Loucy (cell line): Measurements from ENCODE around the gene VIPR2.
"Not testable (repeated sequence)": the region's sequence is repeated elsewhere in the genome, so short reads cannot be mapped to it uniquely, and the experiment has no call there.

Source experiments
- H2AFZ ChIP-seq: fragments of 200-600 bp; sonication (generic); 2 replicates; pipeline ENCODE4 v1.6.0; 2016; ENCODE audit warnings: antibody characterized with exemption, mild to moderate bottlenecking, low read length, moderate library complexity
- H3F3A ChIP-seq: fragments of 200-600 bp; 2 replicates; pipeline ENCODE4 v1.6.0; 2016; ENCODE audit warnings: antibody characterized with exemption, low read depth, mild to moderate bottlenecking
- H3K27me3 ChIP-seq: fragments of 200-600 bp; sonication (generic); 2 replicates; pipeline ENCODE4 v1.6.1; 2014; ENCODE audit warnings: low read length, mild to moderate bottlenecking; ENCODE audit not compliant: insufficient read depth, poor library complexity, severe bottlenecking
- H3K36me3 ChIP-seq: fragments of 200-600 bp; sonication (generic); 2 replicates; pipeline ENCODE4 v1.6.1; 2016; ENCODE audit warnings: low read length; ENCODE audit not compliant: insufficient read depth
- H3K4me1 ChIP-seq: fragments of 200-600 bp; sonication (generic); 2 replicates; pipeline ENCODE4 v1.5.1; 2014; ENCODE audit warnings: low read length, mild to moderate bottlenecking; ENCODE audit not compliant: insufficient read depth, poor library complexity, severe bottlenecking
- H3K4me2 ChIP-seq: fragments of 200-600 bp; sonication (generic); 2 replicates; pipeline ENCODE4 v1.6.0; 2014; ENCODE audit warnings: antibody characterized with exemption, low read length, low read depth, mild to moderate bottlenecking; ENCODE audit not compliant: poor library complexity, severe bottlenecking
- H3K4me3 ChIP-seq: fragments of 200-600 bp; sonication (generic); 2 replicates; pipeline ENCODE4 v1.5.1; 2014; ENCODE audit warnings: low read length, mild to moderate bottlenecking, mixed read lengths; ENCODE audit not compliant: poor library complexity, severe bottlenecking
- H3K79me2 ChIP-seq: fragments of 200-600 bp; sonication (generic); 2 replicates; pipeline ENCODE4 v1.6.1; 2014; ENCODE audit warnings: low read length; ENCODE audit not compliant: insufficient read depth
- H3K9ac ChIP-seq: fragments of 200-600 bp; sonication (generic); 2 replicates; pipeline ENCODE4 v1.6.0; 2014; ENCODE audit warnings: mild to moderate bottlenecking, low read depth, low read length, moderate library complexity; ENCODE audit not compliant: poor library complexity, severe bottlenecking
- H3K9me2 ChIP-seq: fragments of 200-600 bp; sonication (generic); replicated peaks from 2 replicates; pipeline ENCODE4 v1.6.1; 2016; ENCODE audit warnings: low read depth, low read length, mixed read lengths
- H3K9me3 ChIP-seq: fragments of 200-600 bp; sonication (generic); 2 replicates; pipeline ENCODE4 v1.6.1; 2014; ENCODE audit warnings: mild to moderate bottlenecking, antibody characterized with exemption, low read length, low read depth; ENCODE audit not compliant: insufficient read depth
- H4K20me1 ChIP-seq: fragments of 200-600 bp; sonication (generic); 2 replicates; pipeline ENCODE4 v1.6.0; 2014; ENCODE audit warnings: antibody characterized with exemption, low read length, mild to moderate bottlenecking; ENCODE audit not compliant: insufficient read depth, poor library complexity, severe bottlenecking
- EZH2phosphoT487 ChIP-seq: fragments of 200-600 bp; IDR thresholded peaks from 2 replicates; pipeline ENCODE4 v1.6.1; 2018; ENCODE audit warnings: antibody characterized with exemption, mild to moderate bottlenecking, moderate library complexity, borderline replicate concordance
- TF ChIP-seq, protein P1 (sequence below): fragments of 200-600 bp; sonication (generic); conservative IDR thresholded peaks from 2 replicates; pipeline ENCODE4 v1.5.1; 2014; ENCODE audit warnings: mild to moderate bottlenecking, antibody characterized with exemption, low read length

Gene VIPR2

DNA sequence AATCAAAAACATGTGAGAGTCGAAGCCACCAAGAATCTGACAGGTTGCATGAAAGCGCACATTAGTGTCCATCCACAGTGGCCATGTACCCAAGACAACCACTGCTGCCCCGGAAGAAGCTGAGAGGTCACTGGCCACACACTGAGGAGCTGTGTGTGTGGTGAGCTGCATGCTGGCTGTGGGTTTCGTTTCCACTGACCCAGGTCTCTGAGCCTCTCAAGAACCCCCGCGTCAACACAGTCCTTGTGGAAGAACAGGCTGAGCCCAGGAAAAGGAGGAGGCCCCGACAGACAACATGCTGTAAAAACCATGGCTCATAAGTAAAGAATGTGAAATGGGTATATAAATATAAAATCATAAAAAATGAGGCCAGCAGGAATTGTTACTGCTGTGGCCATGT is 8.2 kb downstream of the VIPR2 start:
- Histone ChIP-seq H3K9me2 (no peaks in the 10 kb centered on the region), H3K4me3 (no peak overlapping the region), H3K9me3 (peaks cover 8% of the 10 kb centered on the region; the same call in 1 of the 2 replicates), H3K79me2 (no peaks in the 10 kb centered on the region), H3K9ac (no peak overlapping the region), H3K4me1 (no peaks in the 10 kb centered on the region), H3K27me3 (no peaks in the 10 kb centered on the region), H3K36me3 (no peaks in the 10 kb centered on the region), H3F3A (no peaks in the 10 kb centered on the region), H2AFZ (no peak overlapping the region), H4K20me1 (no peaks in the 10 kb centered on the region), H3K4me2 (no peak overlapping the region)
- TF ChIP-seq, protein P1, sequence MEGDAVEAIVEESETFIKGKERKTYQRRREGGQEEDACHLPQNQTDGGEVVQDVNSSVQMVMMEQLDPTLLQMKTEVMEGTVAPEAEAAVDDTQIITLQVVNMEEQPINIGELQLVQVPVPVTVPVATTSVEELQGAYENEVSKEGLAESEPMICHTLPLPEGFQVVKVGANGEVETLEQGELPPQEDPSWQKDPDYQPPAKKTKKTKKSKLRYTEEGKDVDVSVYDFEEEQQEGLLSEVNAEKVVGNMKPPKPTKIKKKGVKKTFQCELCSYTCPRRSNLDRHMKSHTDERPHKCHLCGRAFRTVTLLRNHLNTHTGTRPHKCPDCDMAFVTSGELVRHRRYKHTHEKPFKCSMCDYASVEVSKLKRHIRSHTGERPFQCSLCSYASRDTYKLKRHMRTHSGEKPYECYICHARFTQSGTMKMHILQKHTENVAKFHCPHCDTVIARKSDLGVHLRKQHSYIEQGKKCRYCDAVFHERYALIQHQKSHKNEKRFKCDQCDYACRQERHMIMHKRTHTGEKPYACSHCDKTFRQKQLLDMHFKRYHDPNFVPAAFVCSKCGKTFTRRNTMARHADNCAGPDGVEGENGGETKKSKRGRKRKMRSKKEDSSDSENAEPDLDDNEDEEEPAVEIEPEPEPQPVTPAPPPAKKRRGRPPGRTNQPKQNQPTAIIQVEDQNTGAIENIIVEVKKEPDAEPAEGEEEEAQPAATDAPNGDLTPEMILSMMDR: no peak
- TF ChIP-seq EZH2phosphoT487: no peak

DNA sequence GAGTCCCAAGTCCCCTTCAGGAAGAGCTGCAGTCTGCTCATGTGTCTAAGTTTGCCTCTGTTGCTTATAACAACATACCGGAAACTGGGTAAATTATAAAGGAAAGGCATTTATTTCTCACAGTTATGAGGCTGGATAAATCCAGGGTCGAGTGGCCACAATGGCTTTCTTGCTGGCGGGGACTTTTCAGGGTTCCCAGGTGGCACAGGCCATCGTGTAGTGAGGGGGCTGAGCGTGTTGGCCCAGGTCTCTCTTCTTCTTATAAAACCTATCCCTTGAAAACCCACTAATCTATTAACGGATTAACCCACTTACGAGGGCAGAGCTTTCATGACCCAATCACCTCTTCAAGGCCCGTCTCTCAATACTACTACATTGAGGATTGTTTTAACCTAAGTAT is 8.7 kb downstream of the VIPR2 start:
- no peak overlapping the region for H3K9ac ChIP-seq
- no peaks in the 10 kb centered on the region for H3K27me3 ChIP-seq
- no peak overlapping the region for H3K4me3 ChIP-seq
- peaks cover 8% of the 10 kb centered on the region; the same call in 1 of the 2 replicates for H3K9me3 ChIP-seq
- H3F3A ChIP-seq: no peaks in the 10 kb centered on the region
- H3K4me2 ChIP-seq: no peak overlapping the region
- TF ChIP-seq EZH2phosphoT487: no peak
- TF ChIP-seq, protein P1: no peak
- H2AFZ ChIP-seq: no peak overlapping the region
- H3K4me1 ChIP-seq: no peaks in the 10 kb centered on the region
- H3K9me2 ChIP-seq: no peaks in the 10 kb centered on the region
- no peaks in the 10 kb centered on the region for H3K79me2 ChIP-seq
- no peaks in the 10 kb centered on the region for H4K20me1 ChIP-seq
- H3K36me3 ChIP-seq: no peaks in the 10 kb centered on the region

DNA sequence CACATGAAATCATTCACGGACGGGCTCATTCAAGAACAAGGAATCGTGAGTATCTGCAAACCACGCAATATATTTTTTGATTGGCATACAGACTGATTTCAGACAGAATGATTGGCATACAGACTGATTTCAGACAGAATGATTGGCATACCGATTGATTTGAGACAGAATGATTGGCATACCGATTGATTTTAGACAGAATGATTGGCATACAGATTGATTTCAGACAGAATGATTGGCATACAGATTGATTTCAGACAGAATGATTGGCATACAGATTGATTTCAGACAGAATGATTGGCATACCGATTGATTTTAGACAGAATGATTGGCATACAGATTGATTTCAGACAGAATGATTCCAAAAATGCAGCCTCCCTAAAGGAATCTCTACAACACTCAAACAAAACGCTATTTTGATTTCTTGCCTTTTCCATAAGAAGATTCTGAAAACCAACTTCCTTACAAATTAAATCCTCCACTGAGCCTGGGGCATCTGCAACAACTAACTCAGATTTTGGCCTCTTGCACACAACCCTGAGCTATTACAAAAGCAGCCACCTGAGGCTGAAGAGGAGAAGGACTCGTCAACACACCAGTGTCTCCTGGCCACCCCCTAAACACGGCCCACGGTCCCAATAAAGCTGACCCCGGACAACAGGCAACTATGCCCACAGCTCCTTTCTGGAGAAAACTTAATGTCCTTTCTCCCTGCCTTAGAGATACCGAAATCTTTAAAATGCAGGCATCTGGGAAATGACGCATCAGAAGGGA is 11.8 kb downstream of the VIPR2 start:
- H3K36me3 ChIP-seq, H3F3A ChIP-seq, H3K9ac ChIP-seq, H3K9me2 ChIP-seq, H3K9me3 ChIP-seq, H2AFZ ChIP-seq, H3K79me2 ChIP-seq, H3K27me3 ChIP-seq, H3K4me1 ChIP-seq, H3K4me2 ChIP-seq, H3K4me3 ChIP-seq, H4K20me1 ChIP-seq: not testable (repeated sequence)

DNA sequence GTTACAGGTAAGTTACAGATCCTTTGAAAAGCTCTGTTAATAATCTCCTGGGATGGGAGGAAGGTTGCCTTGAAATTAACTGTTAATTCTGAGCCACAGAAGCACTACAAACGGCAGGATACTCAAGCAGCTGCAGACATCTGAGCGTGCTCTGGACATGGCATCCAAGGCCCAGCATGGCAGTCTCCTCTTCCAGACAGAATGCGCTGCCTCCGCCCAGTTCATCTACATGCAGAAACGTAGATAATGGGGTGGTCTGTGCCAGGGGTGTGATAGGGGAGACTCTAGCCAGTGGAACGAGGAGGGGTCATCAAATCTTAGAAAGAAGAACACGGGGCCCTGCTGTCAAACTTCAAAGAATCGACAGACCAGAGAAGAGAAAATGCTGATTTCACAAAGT is 13.8 kb downstream of the VIPR2 start:
- no peak for TF ChIP-seq EZH2phosphoT487
- TF ChIP-seq, protein P1: no peak

More for the DNA sequence above, 13.8 kb downstream of the VIPR2 start:
- Histone ChIP-seq H3K9me2 (no peaks in the 10 kb centered on the region), H3K9me3 (peaks cover 16% of the 10 kb centered on the region; the same call in 1 of the 2 replicates), H3K79me2 (no peaks in the 10 kb centered on the region), H3K9ac (no peak overlapping the region), H3K27me3 (no peaks in the 10 kb centered on the region), H4K20me1 (no peaks in the 10 kb centered on the region), H3F3A (no peaks in the 10 kb centered on the region), H2AFZ (no peak overlapping the region), H3K36me3 (no peaks in the 10 kb centered on the region), H3K4me2 (no peak overlapping the region), H3K4me1 (no peaks in the 10 kb centered on the region), H3K4me3 (no peak overlapping the region)
